ENCODE results near the gene LDB3.

GRCh38 chr10:86724445-86724844 lies 56.1 kb downstream of the LDB3 start:
- no peak for TF ChIP-seq POLR2AphosphoS5 (IDR thresholded peaks at IDR 0.05; ENCODE audit: borderline replicate concordance, low read depth, low read length)
- TF ChIP-seq EZH2 (IDR thresholded peaks at IDR 0.05), result no peak
- no peak for TF ChIP-seq FOXP2 (optimal IDR thresholded peaks at IDR 0.05; ENCODE audit: control extremely low read depth, extremely low read length, insufficient read depth)

Data from SK-N-MC (cell line).